Activated T-cell treated with anti-CD3 and anti-CD28 coated beads for 4 hours (primary cell): ENCODE measurements around the gene GLYATL2.

ENCODE experiments used
- DNase-seq: peaks from one replicate; pipeline ENCODE4 v3.0.0-alpha.2; 2020

GLYATL2 gene

GRCh38 chr11:58788355-58789023 lies 56.0 kb downstream of the GLYATL2 start:
- DNase-seq = peak; percentile 21

- DNase-seq = no peak
These were observed 56.6 kb downstream of the GLYATL2 start for GRCh38 chr11:58787903-58788302.

GRCh38 chr11:58786693-58787092 lies 57.8 kb downstream of the GLYATL2 start:
- DNase-seq = no peak

- no peak for DNase-seq
These were observed 59.5 kb downstream of the GLYATL2 start for GRCh38 chr11:58784995-58785394.
